GM18505 (cell line): Measurements from ENCODE around the gene ASTN2.
A peak's percentile ranks its signal among the peaks of the same experiment; 100 is the strongest.
"Not testable (repeated sequence)": the region's sequence is repeated elsewhere in the genome, so short reads cannot be mapped to it uniquely, and the experiment has no call there.

Experiments
- ATAC-seq: cut with Tn5 transposase; IDR thresholded peaks from one replicate; pipeline ENCODE4 v1.9.1; 2021; ENCODE audit not compliant: unreplicated experiment
- POLR2A ChIP-seq: IDR thresholded peaks from 4 replicates; pipeline ENCODE4 v1.6.1; 2011; ENCODE audit warnings: borderline replicate concordance; ENCODE audit not compliant: insufficient read depth, insufficient read length; ENCODE audit errors: extremely low read depth

The ASTN2 gene

DNA sequence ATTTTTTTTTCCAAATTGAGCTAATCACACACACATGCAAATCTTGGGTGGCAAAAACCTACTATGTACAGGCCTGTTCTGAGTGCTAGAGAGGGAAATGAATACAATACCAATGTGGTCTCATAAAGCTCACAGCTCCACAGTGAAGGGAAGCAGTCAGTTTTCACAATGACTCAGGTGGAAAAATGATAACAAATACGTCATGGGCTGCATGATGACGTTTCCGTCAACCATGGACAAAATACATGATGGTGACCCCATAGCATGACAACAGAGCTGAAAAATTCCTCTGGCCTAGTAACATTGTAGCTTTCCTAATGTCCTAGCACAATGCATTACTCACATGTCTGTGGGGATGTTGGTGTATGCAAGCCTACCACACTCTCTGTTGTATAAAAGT is 475.2 kb downstream of the ASTN2 start:
- peak; percentile 51 for ATAC-seq
- no peak for TF ChIP-seq POLR2A

DNA sequence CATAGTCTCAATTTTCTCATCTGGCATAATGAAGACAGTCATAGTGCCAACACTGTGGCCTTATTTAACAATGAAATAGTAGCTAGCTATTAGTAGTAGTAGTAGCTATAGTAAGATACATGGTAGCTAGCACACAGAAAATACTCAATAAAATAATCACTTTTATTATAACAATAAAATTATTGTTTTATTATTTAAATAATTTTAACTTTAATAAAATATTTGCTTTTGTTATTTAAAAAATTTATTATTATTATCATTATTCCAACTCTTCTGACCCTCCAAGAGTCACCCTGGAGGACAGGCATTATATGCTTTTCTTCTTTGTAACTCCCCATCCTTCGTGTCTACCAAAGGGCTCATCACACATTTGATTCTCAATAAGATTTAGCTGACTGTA is 475.7 kb downstream of the ASTN2 start:
- no peak for ATAC-seq
- no peak for TF ChIP-seq POLR2A

DNA sequence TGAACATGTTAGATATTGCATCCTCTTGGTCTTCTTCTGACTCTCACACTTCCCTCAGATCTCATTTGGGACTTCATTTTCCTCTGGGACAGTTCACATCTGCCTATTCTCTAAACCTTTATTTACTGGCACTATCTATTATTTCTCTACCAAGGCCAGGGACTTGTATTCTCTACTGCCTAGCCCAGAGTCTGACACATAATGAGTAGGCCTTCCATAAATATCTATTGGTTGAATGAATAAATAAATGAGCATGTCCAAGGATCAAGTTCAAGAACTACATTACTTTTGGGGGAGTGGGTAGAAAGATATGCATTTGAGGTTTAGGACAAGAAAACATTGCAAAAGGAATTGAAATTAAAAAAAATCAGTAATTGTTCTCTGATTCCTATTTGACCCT is 477.5 kb downstream of the ASTN2 start:
- TF ChIP-seq POLR2A: no peak
- ATAC-seq: no peak

DNA sequence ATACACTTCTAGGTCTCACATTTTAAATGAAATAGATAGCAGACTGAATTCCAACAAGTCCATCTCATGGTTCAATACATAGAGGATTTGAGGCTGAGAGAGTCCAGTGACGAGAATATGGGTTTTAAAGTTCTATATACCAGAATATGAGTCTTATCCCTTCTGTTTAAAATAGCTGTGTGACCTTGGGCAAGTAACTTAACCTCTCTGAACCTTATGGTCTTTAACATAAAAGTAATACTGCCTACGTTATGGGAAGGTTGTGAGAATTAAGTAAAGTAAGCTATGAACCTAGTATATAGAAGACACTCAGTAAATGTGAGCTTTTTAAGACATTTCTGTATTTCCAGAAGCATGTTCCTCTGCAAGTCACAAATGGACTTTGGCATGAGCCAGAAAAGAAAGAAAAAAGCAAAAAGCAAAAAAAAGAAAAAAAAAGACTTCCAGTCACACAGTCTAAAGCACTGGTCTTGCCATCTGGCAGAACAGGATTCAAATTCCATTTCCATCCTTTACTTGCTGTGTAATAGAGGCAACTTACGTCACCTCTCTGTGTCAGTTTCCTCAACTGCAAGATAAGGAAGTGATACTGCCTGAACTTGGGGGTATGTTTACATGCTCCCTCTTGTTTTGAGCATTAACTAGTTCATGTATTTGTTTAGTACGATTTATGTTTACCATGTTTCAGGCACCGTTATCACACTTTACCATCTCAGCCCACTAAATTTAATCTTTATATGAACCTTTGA is 479.5 kb downstream of the ASTN2 start:
- ATAC-seq: no peak
- no peak for TF ChIP-seq POLR2A

DNA sequence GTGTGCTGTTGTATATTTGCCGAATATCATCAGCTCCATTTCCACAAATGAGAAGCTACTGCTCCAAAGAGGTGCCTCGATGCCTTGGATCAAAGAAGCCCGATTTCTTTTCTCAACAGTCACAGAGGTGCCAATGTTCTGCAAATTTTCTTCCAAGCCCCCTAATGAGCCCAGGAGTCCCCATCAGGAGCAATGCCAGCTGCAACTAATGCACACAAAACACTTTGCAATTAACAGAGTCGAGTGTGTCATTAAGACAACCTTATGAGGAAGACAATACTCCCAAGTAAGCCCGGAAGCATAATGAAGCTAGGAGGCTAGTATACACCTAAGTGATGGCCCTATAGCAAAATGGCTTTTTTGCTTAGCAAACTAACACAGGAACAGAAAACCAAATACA is 480.7 kb downstream of the ASTN2 start:
- TF ChIP-seq POLR2A: no peak
- ATAC-seq: no peak

DNA sequence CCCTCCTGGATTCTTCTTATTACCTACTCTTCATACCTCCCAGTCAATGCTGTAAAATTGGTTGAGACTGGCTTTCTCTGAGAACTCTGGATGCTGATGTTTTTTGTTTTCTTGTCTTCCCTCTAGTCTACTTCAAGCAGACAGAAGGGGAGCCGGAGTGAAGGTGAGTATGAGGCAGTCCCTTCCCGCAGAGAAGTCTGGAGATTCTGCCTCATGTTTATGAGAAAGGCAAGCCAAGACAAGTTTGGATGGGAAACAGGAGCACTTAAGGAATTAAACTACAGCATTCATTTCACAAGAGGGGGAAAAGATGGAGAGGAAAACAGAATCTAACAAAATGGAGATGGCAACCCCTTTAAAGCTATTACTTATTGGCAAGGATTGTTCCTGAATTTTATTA is 481.6 kb downstream of the ASTN2 start:
- no peak for ATAC-seq

DNA sequence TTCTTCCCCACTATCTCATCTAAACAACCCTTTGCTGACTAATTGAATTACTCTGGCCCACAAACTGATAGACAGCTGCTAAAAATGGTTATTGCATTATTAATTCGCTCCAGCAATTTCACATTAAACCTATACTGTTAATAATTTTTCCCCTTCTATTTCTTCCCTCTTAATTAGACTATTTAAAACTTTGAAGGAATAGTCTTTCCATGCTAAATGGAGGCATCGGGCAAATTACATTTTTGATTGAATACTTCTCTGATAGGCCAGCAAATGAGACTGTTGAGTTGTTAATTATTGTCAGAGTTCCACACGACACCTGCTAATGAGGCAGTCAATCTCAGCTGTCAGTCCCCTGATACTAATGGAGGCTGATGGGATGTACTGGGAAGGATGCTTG is 485.2 kb downstream of the ASTN2 start:
- TF ChIP-seq POLR2A: no peak
- ATAC-seq: no peak

More for the DNA sequence above, 481.6 kb downstream of the ASTN2 start:
- TF ChIP-seq POLR2A: no peak

DNA sequence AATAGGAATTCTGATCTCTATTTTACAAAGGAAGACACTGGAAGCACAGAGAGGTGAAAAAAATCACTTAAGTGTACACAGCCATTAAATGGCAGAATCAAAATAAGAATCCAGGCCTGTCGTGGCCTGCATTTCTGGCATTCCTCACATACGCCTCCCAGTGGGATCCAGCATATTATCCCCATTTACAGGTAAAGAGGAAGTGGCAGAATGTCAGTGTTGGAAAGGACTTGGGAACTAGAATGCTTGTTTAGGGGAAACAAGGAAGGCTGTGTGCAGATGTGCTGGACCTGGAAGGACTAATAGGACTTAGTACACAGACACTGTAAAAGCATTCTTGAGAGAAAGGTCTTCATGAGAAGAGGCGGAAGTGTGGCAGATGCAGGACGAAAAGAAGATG is 486.0 kb downstream of the ASTN2 start:
- no peak for ATAC-seq

DNA sequence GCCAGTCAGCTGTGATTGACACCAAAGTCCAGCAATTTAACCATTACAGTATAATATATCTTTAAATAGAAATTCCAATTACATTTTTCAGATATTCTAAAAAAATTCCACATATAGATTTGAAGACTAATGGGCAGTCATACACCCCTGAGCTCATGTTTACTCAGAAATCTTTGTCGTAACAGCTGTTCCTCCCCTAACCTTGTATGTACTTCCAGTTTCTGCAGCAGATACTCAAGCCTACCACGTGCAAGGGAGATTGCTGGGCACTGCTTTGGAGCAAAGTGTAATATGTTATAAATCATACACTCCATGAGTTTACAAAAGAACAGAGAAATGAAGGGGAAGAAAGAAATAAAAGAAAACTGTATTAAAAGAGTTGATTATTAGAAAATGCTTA is 486.6 kb downstream of the ASTN2 start:
- TF ChIP-seq POLR2A: no peak
- ATAC-seq: no peak

More for the DNA sequence above, 486.0 kb downstream of the ASTN2 start:
- no peak for TF ChIP-seq POLR2A

DNA sequence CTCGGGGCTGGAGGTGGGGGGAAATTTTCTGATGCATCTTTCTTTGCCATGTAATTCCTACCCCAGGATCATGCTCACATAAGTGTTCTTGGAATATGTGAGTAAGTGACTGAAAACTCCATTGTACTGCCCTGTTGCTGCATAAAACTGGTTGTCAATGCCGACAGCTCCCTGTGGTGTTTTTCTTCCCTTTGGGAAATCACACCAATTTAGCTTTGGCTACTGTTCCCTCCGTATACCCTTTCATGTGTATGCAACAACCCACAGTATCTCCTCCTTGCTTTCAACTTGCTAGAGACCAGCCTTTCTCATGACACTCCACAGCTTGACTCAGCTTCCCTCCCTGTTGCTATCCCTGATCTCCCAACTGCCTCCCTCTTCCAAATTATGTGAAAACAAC is 487.1 kb downstream of the ASTN2 start:
- ATAC-seq: no peak
- TF ChIP-seq POLR2A: no peak

DNA sequence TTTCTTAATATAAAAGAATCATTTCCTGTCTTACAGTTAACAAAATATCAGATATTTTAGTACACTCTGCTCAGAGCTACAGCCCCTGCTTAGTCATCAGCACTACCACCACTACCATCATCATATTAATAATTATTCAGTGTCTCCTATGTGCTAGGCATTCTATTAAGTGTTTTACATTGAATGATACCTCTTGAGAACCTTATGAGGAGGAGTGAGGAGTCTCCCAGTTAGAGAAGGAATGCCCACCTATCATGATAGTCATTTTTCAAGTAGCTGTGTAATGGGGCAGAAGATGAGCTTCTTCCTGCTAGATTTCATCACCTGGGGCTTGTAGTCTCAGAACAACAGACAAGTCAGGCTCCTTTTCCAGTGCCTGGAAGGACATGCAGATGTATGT is 489.7 kb downstream of the ASTN2 start:
- no peak for ATAC-seq
- no peak for TF ChIP-seq POLR2A

DNA sequence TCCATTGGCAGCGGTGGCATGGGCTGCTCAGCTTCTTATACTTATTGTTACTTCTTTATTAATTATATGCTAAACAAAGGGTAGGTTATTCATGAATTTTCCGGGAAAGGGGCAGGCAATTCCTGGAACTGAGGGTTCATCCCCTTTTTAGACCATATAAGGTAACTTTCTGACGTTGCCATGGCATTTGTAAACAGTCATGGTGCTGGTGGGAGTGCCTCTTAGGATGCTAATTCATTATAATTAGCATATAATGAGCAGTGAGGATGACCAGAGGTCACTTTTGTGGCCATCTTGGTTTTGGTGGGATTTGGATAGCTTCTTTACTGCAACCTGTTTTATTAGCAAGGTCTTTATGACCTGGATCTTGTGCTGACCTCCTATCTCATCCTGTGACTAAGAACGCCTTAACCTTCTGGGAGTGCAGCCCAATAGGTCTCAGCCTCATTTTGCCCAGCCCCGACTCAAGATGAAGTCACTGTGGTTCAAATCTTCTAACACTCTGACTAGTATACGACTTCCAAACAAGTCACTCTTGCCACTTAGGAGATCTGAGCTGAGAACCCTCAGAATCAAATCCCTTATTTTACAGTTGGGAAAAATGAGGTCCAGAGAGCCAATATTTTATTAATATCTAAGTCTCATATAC is 490.3 kb downstream of the ASTN2 start:
- no peak for TF ChIP-seq POLR2A
- no peak for ATAC-seq

DNA sequence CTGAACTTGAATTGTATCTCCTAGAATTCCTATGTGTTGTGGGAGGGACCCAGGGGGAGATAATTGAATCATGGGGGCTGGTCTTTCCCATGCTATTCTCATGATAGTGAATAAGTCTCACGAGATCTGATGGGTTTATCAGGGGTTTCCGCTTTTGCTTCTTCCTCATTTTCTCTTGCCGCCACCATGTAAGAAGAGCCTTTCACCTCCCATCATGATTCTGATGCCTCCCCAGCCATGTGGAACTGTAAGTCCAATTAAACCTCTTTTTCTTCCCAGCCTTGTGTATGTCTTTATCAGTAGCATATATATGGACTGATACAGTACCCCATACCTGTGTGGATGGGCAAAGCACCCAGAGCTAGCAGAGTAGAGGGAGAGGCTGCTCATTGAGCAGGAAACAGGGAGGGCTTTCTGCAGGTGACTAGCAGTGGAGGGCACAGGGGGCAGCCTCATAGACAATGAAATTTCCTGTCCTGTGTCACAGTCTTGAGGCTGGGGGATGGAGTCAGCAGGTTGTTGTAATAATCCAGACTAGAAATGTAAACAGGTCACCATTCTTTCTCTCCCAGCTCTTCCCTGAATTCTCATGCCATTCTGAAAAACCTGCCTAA is 496.9 kb downstream of the ASTN2 start:
- not testable (repeated sequence) for ATAC-seq

DNA sequence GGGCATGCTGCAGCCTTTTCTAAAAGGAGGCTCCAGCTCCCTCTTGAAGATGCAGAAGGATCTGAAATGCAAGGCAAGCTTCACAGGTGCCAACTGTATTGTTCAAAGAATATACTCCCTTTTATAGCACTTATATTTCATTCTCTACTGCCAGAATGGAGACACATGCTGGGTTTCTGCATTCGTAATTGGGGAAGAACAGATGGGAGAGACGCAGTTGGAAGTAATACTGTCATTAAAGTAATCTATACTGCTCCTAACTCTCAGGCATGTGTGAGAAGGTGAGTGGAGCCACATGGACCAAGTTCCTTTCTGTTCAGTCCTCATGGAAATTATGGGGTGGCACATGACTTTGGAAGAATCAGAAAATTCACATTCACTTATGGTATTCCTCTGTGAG is 501.3 kb downstream of the ASTN2 start:
- ATAC-seq: no peak
- no peak for TF ChIP-seq POLR2A
